Measurements from ENCODE around the gene C1R. TPM values are rescaled to one million over a fixed set of nuclear protein-coding genes. Genes with fewer than 3 reads are reported as not detected.

Gene C1R
- total RNA-seq, 1 experiment from 2014 or later, result 1.3 TPM

DNA sequence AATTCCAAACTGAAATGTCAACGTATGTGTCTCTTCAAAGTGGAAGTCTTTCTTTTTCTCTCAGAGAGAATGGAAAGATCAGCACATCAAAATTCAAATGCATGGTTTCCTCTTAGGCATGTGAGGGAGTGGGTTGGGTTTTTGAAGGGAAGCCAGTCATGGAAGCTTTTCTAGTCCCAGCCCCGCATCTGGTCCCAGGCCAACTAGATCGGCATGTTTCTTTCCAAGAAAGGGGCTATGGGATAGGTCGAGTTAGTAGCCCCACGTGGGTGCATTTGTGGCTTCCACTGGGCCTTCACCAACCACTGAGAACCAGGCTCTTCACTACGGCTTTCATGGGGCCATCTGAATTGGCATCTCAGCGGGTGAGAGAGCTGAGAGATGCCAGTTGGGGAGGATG is 25.1 kb downstream of the C1R start:
- no peak for TF ChIP-seq REST (IDR thresholded peaks at IDR 0.05; ENCODE audit: insufficient read depth in 1 of 2, low read depth in 2 of 2, low read length in 1 of 2)
- no peak for TF ChIP-seq SIN3A (IDR thresholded peaks at IDR 0.05; ENCODE audit: borderline replicate concordance, insufficient read depth, low read depth, low read length)
- TF ChIP-seq POLR2AphosphoS5 (IDR thresholded peaks at IDR 0.05; ENCODE audit: low read depth, low read length), result no peak
- TF ChIP-seq, protein P1, sequence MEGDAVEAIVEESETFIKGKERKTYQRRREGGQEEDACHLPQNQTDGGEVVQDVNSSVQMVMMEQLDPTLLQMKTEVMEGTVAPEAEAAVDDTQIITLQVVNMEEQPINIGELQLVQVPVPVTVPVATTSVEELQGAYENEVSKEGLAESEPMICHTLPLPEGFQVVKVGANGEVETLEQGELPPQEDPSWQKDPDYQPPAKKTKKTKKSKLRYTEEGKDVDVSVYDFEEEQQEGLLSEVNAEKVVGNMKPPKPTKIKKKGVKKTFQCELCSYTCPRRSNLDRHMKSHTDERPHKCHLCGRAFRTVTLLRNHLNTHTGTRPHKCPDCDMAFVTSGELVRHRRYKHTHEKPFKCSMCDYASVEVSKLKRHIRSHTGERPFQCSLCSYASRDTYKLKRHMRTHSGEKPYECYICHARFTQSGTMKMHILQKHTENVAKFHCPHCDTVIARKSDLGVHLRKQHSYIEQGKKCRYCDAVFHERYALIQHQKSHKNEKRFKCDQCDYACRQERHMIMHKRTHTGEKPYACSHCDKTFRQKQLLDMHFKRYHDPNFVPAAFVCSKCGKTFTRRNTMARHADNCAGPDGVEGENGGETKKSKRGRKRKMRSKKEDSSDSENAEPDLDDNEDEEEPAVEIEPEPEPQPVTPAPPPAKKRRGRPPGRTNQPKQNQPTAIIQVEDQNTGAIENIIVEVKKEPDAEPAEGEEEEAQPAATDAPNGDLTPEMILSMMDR (IDR thresholded peaks at IDR 0.05), result no peak
- TF ChIP-seq TCF7L2 (IDR thresholded peaks at IDR 0.05; ENCODE audit: low read depth, low read length), result no peak
- no TSS peak for BruUV-seq (replicated peaks)
- H3K4me3 ChIP-seq (ENCODE audit: low read depth in 2 of 2, low read length in 2 of 2), result no peak overlapping the region
- H3K27me3 ChIP-seq (ENCODE audit: control insufficient read depth, insufficient read depth, low read length), result no peaks in the 10 kb centered on the region
- intact Hi-C loops (cut with micrococcal nuclease; ENCODE audit: unreplicated experiment), result no loop called here
- no peak overlapping the region for H3K27ac ChIP-seq (ENCODE audit: low read length)
- POLR2A ChIA-PET, result no interaction called here
- DNase-seq (ENCODE audit: low read depth, low spot score), result no peak
- ATAC-seq, result no peak
- in situ Hi-C loops (cut with HindIII; ENCODE audit: low pct_unique_long_range_greater_than_20kb, low sequenced_read_pairs), result no loop called here
- no peaks in the 10 kb centered on the region for H3K36me3 ChIP-seq (ENCODE audit: control insufficient read depth, insufficient read depth, low read length)
- CTCF ChIA-PET, result no interaction called here
- H3K4me1 ChIP-seq (ENCODE audit: control insufficient read depth, insufficient read depth, low read length), result no peaks in the 10 kb centered on the region
- H3K9me3 ChIP-seq (ENCODE audit: control insufficient read depth, insufficient read depth, low read depth, low read length), result no peaks in the 10 kb centered on the region

DNA sequence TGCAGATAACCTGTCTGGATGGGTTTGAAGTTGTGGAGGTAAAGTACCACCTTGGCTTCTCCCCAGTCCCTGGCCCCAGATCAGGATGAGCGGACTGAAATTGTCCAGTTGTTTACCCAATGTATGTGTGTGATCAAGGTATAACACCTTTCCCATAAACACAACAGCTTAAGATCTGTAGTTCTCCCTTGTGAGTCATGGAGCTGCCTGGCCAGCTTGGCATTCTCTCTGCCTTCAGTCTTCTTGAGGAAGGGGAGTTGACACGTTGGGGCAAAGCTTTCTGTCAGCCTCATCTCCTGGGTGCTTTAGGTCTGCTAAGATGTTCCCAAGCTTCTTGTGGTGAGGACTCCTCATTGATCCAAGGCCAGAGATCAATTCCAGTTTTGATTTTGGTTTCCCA is 25.6 kb downstream of the C1R start:
- H3K36me3 ChIP-seq (ENCODE audit: control insufficient read depth, insufficient read depth, low read length), result no peaks in the 10 kb centered on the region
- H3K27me3 ChIP-seq (ENCODE audit: control insufficient read depth, insufficient read depth, low read length), result no peaks in the 10 kb centered on the region
- TF ChIP-seq REST (IDR thresholded peaks at IDR 0.05; ENCODE audit: insufficient read depth in 1 of 2, low read depth in 2 of 2, low read length in 1 of 2) (no peak), POLR2AphosphoS5 (IDR thresholded peaks at IDR 0.05; ENCODE audit: low read depth, low read length) (no peak), SIN3A (IDR thresholded peaks at IDR 0.05; ENCODE audit: borderline replicate concordance, insufficient read depth, low read depth, low read length) (no peak), TCF7L2 (IDR thresholded peaks at IDR 0.05; ENCODE audit: low read depth, low read length) (no peak)
- TF ChIP-seq, protein P1 (IDR thresholded peaks at IDR 0.05), result no peak
- intact Hi-C loops (cut with micrococcal nuclease; ENCODE audit: unreplicated experiment), result no loop called here
- H3K9me3 ChIP-seq (ENCODE audit: control insufficient read depth, insufficient read depth, low read depth, low read length), result no peaks in the 10 kb centered on the region
- H3K27ac ChIP-seq (ENCODE audit: low read length), result no peak overlapping the region
- no TSS peak for BruUV-seq (replicated peaks)
- in situ Hi-C loops (cut with HindIII; ENCODE audit: low pct_unique_long_range_greater_than_20kb, low sequenced_read_pairs), result no loop called here
- DNase-seq (ENCODE audit: low read depth, low spot score), result no peak
- ChIA-PET CTCF (no interaction called here), POLR2A (no interaction called here)
- no peaks in the 10 kb centered on the region for H3K4me1 ChIP-seq (ENCODE audit: control insufficient read depth, insufficient read depth, low read length)
- ATAC-seq, result no peak
- H3K4me3 ChIP-seq (ENCODE audit: low read depth in 2 of 2, low read length in 2 of 2), result no peak overlapping the region

Measured in Panc1 (cell line).